Measurements from ENCODE around the gene CYBC1. TPM values are rescaled to one million over a fixed set of nuclear protein-coding genes. Genes with fewer than 3 reads are reported as not detected.

The CYBC1 gene
- total RNA-seq, 1 donor from 2014 or later: 30.6 TPM

GRCh38 chr17:82449131-82449882 is 1.2 kb downstream of the CYBC1 start:
- DNase-seq (ENCODE audit: low read depth in 2 of 2): no peak

GRCh38 chr17:82447876-82448275 is 2.7 kb downstream of the CYBC1 start:
- no peak for DNase-seq (ENCODE audit: low read depth in 2 of 2)

GRCh38 chr17:82446649-82447048 is 3.9 kb downstream of the CYBC1 start:
- no peak for DNase-seq (ENCODE audit: low read depth in 2 of 2)

- DNase-seq (ENCODE audit: low read depth in 2 of 2): no peak
Observed at GRCh38 chr17:82446124-82446523, 4.4 kb downstream of the CYBC1 start.

GRCh38 chr17:82445542-82445941 is 5.0 kb downstream of the CYBC1 start:
- DNase-seq (ENCODE audit: low read depth in 2 of 2): no peak

GRCh38 chr17:82444941-82445521 is 5.5 kb downstream of the CYBC1 start:
- peak in 1 of 2 donors; percentile 26 for DNase-seq (ENCODE audit: low read depth in 2 of 2)

- DNase-seq (ENCODE audit: low read depth in 2 of 2): no peak
Observed at GRCh38 chr17:82444284-82444893, 6.2 kb downstream of the CYBC1 start.

- no peak for DNase-seq (ENCODE audit: low read depth in 2 of 2)
Observed at GRCh38 chr17:82443465-82444283, 6.9 kb downstream of the CYBC1 start.

- DNase-seq (ENCODE audit: low read depth in 2 of 2): no peak
Observed at GRCh38 chr17:82442643-82443464, 7.7 kb downstream of the CYBC1 start.

GRCh38 chr17:82441691-82442487 is 8.7 kb downstream of the CYBC1 start:
- no peak for DNase-seq (ENCODE audit: low read depth in 2 of 2)

GRCh38 chr17:82440991-82441627 is 9.4 kb downstream of the CYBC1 start:
- DNase-seq (ENCODE audit: low read depth in 2 of 2): no peak

GRCh38 chr17:82440469-82440981 is 10.0 kb downstream of the CYBC1 start:
- no peak for DNase-seq (ENCODE audit: low read depth in 2 of 2)

- no peak for DNase-seq (ENCODE audit: low read depth in 2 of 2)
Observed at GRCh38 chr17:82439829-82440365, 10.7 kb downstream of the CYBC1 start.

GRCh38 chr17:82439194-82439828 is 11.2 kb downstream of the CYBC1 start:
- DNase-seq (ENCODE audit: low read depth in 2 of 2): no peak

- no peak for DNase-seq (ENCODE audit: low read depth in 2 of 2)
Observed at GRCh38 chr17:82438401-82439193, 12.0 kb downstream of the CYBC1 start.

GRCh38 chr17:82437325-82437668 is 13.3 kb downstream of the CYBC1 start:
- no peak for DNase-seq (ENCODE audit: low read depth in 2 of 2)

- no peak for DNase-seq (ENCODE audit: low read depth in 2 of 2)
Observed at GRCh38 chr17:82436601-82437324, 13.8 kb downstream of the CYBC1 start.

Data from dermis microvascular lymphatic vessel endothelial cell (primary cell).